GM21786 (cell line): ENCODE data around the gene XG.

Experiments
- ATAC-seq: cut with Tn5 transposase; IDR thresholded peaks from one replicate; pipeline ENCODE4 v1.9.1; 2021; ENCODE audit not compliant: unreplicated experiment

The XG gene

DNA sequence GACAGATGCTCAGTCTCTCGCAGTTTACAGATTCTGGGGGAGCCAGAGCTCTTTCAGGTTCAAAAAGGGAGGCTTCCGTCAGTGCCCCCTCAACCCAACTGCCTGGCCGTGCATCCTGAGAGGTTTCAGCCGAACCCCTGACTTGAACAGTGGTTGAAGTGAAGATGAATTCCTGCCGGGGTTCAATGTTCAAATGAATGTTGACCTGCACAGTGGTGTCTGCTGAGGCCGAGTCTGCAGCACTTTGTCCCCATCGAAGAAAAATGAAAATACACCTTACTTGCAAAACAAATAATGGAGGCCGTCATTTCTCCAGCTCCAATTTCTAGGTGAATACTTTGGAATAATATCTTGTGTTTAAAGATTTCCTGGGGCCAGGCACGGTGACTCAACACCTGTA, 110.6 kb downstream of the XG start:
- ATAC-seq, result no peak

DNA sequence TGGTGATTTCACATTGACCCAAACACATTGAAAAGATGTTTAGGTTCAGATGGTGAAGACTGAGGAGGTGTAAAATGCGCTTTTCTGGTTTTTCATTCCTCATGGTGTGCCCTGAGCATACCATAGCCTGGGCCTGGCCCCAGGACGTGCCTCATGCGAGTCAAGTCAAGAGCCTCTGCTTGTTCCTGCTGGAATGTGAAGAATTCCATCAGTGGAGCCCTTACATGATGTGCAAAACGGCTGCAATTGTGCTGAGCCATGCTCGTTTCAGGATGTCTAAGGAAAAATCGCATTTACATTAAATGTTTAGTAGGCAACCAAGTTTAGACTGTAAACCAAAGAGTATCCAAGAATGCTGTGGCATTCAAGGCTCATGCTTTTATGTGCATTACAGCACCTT, 111.8 kb downstream of the XG start:
- ATAC-seq, result no peak
